ENCODE results near the gene SHH.
"Not testable (repeated sequence)": the region's sequence is repeated elsewhere in the genome, so short reads cannot be mapped to it uniquely, and the experiment has no call there.

The SHH gene

DNA sequence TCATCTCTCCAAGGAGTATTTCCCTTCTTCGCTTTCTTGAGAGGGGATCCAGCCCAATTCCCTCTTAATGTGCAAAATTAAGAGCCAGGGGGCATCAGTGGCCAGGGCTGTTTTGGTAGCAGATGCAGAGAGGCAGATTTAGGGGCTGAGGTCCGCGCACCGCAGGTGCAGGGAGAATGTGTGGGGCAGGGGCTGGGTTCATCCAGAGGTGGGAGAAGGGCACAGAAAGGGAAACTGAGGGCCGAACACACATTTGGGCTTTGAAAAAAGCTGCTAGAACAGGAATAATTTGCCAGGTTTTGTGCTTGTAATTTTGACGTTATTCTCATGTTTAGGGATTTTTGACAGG, 6.5 kb upstream of the SHH start:
- DNase-seq: no peak

DNA sequence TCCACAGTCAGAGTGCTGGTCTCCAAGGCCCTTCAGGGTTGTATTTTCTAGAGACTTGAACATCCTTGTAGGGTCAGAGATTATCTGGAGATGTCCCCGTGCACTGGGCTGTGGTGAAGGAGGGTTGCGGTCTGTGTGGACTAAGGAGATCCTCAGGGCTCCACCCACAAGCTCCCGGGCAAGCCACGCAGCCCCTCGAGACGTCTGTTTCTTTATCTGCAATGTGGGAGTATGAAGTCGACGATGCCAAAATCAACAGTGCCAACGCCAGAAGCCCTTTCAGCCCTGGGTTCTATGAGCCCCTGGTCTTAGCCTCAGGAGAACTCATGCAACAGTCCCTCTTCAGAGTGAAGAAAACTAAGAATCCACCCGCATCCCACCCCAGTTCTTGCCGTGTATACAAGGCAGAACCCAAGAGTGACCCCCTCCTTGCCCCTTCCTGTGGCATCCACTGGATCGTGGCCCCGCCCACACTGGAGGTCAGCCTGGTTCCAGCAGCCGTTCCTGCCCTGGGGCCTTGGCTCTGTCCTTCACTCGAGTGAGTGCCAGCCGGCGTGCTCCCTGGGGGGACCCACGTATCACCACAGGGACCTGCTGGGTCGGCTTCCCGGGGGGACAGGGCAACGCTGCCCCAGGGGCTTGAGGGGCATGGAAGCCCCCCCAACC, 6.0 kb upstream of the SHH start:
- DNase-seq: no peak

DNA sequence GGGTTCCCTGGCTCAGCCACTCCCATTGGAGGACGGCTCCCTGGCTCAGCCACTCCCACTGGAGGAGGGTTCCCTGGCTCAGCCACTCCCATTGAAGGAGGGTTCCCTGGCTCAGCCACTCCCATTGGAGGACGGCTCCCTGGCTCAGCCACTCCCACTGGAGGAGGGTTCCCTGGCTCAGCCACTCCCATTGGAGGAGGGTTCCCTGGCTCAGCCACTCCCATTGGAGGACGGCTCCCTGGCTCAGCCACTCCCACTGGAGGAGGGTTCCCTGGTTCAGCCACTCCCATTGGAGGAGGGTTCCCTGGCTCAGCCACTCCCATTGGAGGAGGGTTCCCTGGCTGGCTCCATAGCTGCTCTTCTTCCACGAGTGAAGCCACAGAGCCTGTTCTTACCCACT, 5.3 kb upstream of the SHH start:
- not testable (repeated sequence) for DNase-seq

DNA sequence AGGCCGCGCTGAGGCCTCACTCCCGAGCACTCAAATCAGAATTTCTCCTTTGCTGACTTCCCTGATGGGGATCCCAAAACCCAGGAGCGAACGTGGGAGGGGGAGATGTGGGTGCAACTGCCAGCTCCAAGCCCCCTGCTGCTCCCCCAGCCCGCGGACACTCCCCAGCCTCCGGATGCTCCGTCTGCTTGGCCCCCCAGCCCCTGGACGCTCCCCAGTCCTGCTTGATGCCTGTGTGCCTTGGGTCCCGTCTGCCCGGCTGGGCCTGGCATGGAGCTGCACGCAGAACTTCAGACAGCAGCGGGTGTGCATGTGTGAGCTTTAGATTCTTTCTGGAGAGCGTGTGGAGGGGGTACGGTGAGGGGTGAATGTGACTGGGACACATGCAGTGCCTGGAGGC, 4.7 kb upstream of the SHH start:
- DNase-seq: no peak

DNA sequence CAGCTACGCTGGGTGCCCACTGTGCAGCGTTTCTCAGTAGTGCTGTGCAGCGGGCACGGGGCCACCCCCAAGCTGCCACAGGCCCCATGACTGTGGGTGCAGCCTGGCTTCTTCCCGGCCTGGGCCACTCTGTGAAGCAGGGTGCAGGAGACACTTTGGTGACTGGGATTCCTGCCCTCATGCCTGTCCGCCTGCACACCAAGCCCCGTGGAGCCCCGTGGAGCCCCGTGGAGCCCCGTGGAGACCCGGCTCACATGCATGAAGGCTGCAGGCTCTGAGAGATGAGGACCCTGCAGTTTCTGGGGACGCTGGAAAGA, 3.9 kb upstream of the SHH start:
- DNase-seq: no peak

DNA sequence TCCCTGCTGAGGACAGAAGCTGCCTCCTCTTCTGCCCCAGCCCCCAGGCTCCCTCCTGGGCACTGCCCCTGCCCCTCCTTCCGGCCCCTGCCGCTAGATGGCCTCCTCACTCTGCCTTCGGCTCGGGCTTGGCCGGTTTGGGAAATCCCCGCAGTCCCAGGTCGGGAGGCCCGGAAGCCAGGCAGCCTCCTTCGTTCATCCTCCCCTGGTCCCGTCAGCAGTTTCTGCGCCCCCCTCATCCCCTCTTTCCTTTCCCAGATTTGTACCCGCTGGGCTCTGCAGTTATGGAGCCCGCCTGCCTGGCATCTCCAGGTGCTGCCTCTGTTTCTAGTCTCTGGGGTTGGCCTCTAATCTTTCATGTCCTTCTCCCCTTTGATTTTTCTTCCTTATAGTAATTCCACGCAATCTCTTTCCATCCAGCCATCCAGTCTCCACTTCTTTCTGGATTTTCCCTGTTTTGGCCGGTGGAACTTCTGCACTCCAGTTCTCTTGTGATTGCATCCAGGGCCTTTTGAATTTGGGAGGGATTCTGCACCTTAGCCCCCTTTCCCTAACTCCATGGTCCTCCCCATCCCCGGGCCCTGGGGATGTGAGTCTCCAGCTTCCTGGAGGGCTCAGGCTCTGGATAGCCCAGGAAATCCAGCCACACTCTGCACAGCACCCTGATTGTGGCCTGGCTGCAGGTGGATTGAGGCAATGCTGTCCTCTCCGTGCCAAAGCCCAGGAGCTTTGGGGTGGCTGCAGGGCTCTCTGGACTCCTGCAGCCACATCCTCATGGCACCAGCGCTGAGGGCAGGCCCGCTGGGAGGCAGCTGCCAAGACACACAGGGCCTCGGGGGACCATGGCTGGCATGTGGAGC, 3.3 kb upstream of the SHH start:
- no peak for DNase-seq

DNA sequence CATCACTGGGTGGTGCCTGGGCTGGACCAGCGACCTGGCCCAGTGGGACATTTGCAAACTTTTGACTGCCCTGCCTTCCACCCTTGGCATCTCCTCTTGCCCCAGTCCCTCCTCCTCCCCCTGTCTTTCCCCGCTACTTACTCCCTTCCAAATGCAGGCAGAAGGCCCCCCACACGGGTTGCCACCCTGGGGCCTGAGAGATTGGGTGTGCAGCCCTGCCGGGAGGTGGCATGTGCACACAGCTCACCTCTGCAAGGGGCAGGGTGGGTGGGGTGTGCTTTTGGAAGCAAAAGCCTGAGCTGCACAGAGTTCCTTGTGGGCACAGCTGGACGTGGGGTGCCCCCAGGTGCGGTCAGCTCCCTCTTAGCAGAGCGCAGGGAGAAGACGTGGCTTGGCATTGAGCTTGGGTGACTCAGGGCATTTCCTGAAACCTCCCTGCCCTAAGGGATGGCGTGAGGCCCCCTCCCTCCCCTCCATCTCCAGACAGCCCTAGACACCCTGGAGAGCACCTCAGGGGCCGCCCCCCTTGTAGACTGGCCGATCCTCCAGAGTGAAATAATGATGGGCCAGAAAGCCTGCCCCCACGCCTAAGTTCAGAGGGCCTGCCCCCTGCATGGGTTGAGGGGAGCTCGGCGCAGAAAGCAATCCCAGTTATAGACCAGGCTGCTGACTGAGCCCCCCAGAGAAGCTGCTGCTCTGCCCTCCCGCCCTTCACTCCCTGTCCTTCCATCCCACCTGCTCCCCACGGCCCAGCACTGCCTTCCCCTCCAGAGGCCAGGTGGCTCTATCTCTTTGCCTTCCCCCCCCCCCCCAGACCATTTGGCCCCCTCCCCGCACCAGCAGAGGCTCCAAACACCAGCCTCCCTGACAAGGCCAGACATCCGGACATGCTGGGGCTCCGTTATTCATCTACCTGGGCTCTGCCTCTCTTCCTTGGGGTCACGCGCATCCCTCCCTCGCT, 2.3 kb upstream of the SHH start:
- no peak for DNase-seq

DNA sequence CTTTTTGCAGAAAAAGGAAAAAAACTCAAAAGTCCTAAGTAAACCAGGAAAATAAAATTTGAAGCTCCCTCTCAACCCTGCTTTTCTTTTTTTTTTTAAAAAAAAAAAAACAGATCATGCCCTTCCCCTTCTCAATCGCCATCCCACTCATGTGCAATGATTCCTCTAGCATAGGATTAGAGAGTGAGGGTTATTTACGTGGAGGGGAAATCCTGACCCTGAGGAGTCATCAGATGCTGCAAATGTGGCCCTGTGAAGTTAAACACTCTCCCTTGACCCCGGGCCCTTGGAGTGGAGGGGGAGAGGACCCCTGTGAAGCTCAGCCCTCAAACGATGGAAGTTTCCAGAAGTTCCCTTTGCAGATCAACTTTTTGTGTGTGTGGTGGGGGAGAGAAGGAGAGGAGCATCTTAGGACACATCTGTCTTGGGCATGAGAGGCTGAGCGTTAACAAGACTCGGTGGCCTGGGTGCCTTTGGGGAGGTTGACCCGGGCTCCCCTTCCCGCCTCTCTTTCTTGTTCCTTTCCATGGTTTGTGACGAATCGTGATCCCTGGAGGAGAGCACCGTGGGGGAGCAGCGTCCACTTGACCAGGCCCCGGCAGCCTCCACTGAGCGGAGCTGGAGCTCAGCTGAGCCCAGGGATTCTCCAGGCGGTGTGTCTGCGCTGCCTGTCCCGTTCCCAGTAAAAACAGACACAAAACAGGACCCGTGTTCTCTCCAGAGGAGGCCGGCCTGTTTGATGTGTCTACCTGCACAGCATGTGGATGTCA, 1.5 kb upstream of the SHH start:
- no peak for DNase-seq

DNA sequence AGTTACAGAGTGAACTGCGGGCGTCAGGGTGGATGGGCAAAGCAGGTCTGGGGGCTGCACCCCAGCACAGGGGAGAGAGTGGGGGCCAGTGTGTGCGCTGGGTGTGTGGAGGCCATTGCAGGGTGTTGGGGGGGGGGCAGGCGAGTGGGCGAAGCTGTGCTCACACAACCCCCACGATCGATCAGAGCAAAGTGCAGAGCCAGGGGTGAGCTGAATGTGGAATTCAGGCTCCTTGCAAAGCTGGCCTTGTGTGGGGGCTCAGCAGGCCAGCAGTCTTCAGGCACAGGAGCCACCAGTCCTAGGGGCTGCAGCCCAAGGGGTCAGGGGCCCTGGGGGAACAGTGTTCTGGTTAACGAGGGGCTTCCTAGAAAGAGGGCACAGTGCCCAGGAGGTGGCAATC, 862 bp upstream of the SHH start:
- no peak for DNase-seq

DNA sequence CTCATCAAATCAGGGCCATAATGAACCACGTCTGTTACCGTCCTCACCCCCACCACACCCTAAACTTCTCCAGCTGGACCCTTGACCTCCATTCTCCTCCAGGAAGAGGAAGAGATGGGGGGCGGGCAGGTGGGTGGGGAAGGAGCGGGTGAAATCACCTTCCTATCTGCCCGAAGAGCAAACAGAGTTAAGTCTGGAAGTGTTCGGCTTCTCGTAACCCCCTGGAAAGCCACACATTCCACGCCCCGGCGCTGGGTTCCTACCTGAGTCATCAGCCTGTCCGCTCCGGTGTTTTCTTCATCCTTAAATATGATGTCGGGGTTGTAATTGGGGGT, 736 bp downstream of the SHH start:
- DNase-seq: no peak

DNA sequence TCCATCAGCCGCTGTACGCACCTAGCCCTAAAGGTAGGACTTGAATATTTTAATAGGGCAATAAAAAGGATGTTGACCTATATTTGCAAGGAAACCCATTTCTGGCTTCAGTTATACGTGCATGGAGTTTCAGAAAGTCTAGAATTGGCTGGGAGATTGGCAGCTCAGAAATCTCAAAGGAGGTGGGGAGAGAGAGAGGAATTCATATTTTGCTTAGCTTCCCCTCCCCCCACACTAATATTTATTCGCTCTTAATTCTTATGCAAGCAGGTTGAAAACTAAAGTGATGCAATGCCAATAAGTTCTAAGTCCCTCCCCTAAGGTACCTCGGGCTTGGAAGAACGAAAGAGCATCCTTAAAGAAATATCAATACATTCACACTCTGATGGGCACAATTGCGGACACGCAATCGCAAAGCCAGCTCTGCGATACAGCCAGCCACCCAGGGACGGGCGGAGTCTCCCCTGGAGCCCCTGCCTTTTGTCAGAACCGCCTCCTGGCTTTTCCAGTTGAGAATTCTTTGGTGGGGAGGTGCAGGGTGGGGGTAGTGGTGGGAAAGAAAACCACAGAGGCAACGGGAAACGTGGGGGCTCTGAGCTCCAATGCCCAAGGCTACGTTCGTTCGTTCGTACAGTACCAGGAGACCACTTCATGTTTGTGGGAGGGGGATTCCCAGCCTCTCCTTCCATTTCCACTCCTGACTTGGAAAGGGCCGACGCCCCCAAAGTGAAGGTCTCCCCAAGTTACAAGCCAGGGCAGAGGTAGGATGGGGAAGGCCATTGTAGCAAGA, 1.3 kb downstream of the SHH start:
- no peak for DNase-seq

DNA sequence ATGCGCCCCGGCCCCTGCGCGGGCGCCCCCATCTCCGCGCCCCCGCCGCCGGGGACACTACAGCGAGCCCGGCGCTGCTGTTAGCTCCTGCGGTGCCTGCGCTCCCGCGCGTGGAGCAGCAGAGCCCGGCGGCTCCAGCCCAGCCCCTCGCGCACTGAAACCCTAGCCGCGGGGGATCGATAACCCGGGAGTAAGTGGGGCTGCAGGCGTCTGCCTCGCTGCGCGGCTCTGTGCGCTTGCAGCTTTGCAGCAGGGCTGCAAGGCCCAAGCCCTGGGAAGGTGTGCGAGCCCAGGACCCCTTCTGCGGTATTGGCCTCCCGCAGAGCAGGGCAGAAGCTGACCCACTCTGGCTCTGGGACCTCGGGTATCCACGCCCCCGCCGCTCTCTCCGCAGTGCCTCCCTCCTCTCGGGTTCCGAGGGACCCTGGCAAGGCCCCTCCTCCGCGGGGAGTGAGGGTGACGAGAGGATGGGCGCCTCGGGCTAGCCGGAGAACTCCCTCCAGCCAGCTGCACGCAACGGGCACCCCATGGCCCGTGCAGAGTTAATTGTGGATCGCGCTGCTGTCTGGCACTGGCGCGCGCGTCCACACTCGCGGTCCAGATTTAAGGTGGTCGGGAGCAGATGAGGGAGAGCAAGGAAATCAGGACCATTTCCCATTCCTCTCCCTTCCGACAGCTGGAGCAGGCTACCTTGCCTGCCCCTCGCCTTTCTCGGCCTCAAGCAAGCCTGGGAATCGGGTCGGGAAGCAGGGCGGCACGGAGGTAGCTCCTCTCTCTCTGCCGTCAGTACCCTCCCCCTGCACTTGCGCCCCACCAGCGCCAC, 2.1 kb downstream of the SHH start:
- no peak for DNase-seq

DNA sequence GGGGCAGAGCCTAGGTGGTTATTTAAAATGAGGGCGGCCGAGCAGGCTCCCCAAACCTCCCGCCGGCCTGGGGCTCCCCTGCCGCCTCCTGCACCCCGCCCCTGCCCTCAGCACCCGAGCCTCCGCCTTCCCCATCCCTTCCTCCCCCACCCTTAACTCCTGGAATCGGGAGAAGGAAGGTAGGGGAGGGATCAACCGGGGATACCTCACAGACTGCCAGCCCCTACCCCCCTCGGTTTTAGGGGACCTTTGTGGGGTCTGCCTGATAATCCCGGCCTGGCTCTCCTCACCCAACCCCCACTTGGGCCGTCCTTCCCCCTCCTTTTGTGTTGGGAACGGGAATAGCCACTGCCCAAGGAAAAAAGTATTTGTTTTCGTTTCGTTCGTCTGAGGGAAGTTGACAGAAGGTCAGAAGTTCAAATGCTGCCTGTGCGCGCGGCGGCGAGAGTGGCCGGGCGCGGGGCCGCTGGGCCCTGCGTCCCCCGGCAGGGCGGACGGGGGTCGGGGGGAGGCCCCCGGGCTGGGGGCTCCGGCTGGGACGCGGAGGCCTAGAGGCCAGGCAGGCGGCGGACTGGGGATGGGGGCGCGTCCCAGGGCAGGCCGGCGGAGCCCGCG, 2.8 kb downstream of the SHH start:
- DNase-seq: no peak

DNA sequence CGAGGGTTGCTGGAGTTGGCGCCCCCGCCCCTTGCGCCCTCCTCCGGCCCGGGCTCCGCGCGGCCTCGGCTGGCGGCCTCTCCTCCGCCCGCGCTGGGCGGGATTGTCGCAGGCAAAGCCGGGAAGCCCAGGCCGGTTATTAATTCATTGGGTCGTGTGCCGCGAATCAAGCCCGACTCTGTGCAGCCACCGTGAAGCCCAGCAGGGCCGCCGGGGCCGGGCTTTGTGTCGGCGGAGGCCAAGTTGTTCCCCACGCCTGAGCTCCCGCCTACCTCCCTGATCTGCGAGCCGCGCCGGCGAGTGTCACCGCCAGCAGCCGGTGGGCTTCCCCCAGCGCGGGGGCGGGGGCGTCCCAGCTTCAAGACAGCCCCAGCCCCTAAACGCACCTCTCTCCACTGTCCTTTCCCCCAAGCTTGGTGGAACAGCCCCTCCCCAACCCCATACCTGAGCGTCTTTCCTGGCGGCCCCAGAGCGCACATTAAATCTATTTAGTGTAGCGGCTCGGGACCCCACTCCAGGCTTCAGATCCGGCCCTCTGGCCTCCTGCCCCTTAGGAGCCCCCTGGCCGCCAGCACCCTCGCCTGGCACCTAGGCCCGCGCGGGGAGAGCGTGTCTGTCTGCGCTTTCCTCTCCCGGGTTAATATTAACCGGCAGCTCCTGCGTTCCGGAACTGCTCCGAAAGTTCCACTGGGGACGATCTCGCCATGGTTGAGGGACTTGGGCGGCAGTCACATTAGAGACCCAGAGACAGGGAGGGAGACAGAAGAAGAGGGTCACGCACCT, 3.5 kb downstream of the SHH start:
- no peak for DNase-seq

DNA sequence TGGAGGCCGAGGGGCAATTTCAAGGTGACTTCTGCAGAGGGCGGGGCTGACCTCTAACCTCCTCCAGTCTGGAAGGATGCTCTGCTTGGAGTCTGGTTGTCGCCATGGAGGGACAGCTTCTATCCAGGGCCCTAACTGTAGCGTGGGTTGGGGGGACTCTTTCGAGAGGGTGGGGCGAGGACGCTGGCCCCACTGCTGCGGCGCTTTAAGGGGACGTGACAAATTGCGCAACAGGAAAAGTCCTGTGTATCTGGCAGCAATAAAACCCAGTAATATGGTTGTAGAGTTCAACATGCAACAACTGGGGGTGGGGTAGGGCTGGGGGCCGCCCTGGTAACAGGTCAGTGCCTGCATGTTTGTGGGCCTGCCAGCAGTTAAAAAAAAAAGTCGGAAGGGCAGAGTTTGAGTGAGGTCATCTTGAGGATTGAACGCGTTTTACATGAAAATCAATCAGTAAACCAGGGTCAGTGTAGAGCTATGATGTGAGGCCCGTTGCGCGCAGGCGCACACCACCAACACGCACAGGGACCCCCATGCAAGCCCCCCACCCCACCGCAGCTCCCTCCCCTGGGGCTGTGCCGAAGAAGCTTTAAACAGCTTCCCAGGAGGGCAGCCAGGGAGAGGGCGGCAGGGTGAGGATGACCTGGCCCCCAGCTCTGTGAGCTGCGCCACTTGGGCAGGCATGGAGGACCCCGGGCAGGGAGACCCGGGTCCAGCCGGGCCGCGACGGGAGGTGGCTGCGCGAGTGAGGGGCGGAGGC, 4.3 kb downstream of the SHH start:
- no peak for DNase-seq

DNA sequence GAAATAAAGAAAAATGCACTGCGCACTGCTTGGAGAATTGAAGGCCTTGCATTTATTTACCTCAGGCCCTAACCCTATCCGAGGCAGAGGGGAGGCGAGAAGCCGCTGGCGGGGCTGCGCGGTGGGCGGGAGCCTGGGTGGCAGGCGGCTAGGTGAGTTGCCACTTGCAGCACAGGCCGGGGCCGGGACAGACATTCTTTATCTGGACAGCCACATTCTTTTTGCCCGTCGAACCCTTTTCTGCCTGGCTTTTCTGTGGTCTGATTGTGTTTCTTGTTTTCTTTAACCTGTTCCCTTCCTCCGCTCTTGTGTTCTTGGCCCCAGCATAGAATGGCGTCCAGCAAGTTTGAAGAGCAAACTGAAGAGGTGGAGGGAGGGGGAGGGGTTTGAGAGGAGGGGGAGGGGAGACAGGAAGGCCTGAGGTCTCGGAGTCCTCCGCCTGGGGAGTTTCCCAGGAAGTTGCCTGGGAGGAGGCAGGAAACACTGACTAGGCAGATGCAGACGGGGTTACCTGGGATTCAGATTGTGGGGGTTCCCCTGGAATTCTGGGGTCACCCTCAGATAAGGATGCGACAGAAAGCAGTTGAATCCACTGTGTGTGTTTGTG, 5.1 kb downstream of the SHH start:
- no peak for DNase-seq

DNA sequence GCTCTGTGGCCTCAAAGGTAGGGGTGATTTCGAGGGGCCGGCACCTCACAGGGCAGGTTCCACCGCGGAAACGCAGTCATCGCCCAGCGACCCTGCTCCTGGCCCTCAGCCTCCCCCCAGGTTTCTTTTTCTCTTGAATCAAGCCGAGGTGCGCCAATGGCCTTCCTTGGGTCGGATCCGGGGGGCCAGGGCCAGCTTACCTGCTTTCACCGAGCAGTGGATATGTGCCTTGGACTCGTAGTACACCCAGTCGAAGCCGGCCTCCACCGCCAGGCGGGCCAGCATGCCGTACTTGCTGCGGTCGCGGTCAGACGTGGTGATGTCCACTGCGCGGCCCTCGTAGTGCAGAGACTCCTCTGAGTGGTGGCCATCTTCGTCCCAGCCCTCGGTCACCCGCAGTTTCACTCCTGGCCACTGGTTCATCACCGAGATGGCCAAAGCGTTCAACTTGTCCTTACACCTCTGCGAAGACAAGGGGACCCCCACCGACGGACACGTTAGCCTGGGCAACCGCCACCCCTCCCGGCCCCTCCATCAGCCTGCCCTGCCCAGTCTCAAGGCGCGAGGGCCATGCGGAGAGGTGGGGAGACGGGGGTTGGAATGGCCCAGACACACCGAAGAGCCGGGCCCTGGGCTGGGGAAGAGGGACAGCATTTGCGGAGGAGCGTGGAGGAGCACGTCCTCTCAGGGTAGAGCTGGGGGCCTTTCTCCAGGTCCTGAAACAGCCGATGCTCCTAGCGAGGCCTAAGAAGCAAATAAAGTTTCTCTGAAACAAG, 6.0 kb downstream of the SHH start:
- DNase-seq: no peak

DNA sequence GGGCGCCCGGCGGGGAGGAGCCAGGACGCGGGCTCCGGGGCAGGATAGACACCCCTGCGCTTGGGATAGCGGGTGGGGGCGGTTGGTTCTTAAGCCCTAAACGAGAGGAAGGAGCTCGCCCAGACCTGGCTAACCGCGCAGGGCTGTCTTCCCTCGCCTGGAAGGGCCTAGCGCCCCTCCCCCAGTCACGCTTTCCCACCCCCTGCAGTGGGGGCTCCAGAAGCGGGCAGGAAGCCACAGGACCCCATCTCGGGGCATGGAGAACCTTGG, 6.5 kb downstream of the SHH start:
- DNase-seq: no peak

All from DMS153 (cell line).